Mucosa of descending colon (tissue), 3 donors: ENCODE measurements around the gene IFFO2. TPM values are rescaled to one million over a fixed set of nuclear protein-coding genes. Genes with fewer than 3 reads are reported as not detected.

ENCODE experiments used
- ATAC-seq: fragments of 200-7000 bp; cut with Tn5 transposase; one replicate; pipeline ENCODE4 v1.9.1; 2020; ENCODE audit warnings: mild to moderate bottlenecking, moderate library complexity
- DNase-seq, 3 donors: peaks; one replicate each; pipeline ENCODE4 v3.0.0-alpha.2; 2020
- H3K36me3 ChIP-seq: fragments of 200-600 bp; one replicate; pipeline ENCODE4 v1.8.0; 2021; ENCODE audit warnings: low read depth, mild to moderate bottlenecking
- H3K4me1 ChIP-seq: fragments of 200-600 bp; one replicate; pipeline ENCODE4 v1.8.0; 2021; ENCODE audit warnings: low read depth, mild to moderate bottlenecking
- H3K4me3 ChIP-seq: fragments of 200-600 bp; one replicate; pipeline ENCODE4 v1.8.0; 2021; ENCODE audit warnings: mild to moderate bottlenecking
- H3K9me3 ChIP-seq: fragments of 200-600 bp; one replicate; pipeline ENCODE4 v1.8.0; 2021; ENCODE audit warnings: mild to moderate bottlenecking
- intact Hi-C, 2 donors: fragments of 100-400 bp; cut with DNase I in 1 of 2; cut with micrococcal nuclease in 1 of 2; formaldehyde crosslinking; loops; one replicate each; pipeline versions ENCODE4 v1.11.0 to v1.11.1; 2022; cut with DNase I, micrococcal nuclease
- total RNA-seq, 3 donors: library from RNA; stranded (reverse); fragmentation: NEBNext Ultra II Directional in 2 of 3; extraction: Animal tissue kit (Norgen Biotek cat#: 25700) in 2 of 3; gene quantifications; one replicate each; pipeline versions ENCODE4 v1.2.1 to v1.2.4, GENCODE V29; 2021 to 2023
- TF ChIP-seq, protein P1 (sequence below): fragments of 200-600 bp; IDR thresholded peaks from one replicate; pipeline ENCODE4 v1.8.0; 2022; ENCODE audit warnings: antibody characterized with exemption, mild to moderate bottlenecking
- donor health status: DM: no; HTN: no; CAD: no; lungs with moderate emphysema.
- donor health status: DM: no; HTN: no; CAD: no.
- donor health status: DM: no; HTN: yes; CAD: no.

The IFFO2 gene
- total RNA-seq, 3 donors from 2014 or later = 13.1 to 19.0 (median 15.5) TPM

DNA sequence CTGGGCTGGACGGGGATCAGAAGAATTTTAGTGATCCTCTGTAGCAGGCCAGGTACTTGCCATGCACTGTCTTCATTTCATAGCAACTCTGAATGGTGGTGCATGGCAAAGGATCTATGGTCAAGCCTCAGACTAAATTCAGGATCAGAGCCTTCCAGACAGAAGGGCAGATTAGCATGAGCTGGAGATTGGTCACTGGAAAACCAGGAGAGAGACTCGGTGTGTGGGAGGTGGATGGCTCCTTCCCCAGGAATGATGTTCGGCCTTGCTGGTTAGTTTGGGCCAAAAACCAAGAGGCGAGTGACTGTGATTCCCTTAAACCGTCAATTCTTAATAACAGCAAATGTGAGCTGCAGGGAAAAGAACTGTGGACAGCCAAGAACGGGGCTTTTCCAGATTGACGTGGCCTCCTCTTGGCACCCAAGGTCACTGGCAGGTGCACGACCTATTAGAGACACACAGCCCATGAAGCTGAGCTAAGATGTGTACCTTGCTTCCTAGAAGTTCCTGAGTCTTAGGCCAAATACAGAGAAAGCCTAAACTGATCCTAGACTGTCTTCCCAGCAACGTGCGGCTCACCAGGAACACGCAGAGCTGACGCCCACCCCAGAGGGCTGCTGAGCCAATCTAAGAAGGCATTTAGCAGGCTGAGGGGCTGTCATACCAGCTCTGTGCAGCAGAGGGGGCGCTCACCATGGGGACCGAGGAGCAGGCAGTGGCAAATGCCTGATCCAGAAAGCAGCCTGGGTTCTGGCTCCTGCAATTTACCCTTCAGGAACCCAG, 72.6 kb downstream of the IFFO2 start:
- Histone ChIP-seq H3K4me3 (no peak overlapping the region), H3K9me3 (no peaks in the 10 kb centered on the region), H3K4me1 (no peaks in the 10 kb centered on the region), H3K36me3 (no peaks in the 10 kb centered on the region)
- DNase-seq (peak in 2 of 3 donors; percentile 80 to 84), ATAC-seq (peak; percentile 78)
- TF ChIP-seq, protein P1, sequence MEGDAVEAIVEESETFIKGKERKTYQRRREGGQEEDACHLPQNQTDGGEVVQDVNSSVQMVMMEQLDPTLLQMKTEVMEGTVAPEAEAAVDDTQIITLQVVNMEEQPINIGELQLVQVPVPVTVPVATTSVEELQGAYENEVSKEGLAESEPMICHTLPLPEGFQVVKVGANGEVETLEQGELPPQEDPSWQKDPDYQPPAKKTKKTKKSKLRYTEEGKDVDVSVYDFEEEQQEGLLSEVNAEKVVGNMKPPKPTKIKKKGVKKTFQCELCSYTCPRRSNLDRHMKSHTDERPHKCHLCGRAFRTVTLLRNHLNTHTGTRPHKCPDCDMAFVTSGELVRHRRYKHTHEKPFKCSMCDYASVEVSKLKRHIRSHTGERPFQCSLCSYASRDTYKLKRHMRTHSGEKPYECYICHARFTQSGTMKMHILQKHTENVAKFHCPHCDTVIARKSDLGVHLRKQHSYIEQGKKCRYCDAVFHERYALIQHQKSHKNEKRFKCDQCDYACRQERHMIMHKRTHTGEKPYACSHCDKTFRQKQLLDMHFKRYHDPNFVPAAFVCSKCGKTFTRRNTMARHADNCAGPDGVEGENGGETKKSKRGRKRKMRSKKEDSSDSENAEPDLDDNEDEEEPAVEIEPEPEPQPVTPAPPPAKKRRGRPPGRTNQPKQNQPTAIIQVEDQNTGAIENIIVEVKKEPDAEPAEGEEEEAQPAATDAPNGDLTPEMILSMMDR = peak; percentile 82
- intact Hi-C loops = no loop called here

DNA sequence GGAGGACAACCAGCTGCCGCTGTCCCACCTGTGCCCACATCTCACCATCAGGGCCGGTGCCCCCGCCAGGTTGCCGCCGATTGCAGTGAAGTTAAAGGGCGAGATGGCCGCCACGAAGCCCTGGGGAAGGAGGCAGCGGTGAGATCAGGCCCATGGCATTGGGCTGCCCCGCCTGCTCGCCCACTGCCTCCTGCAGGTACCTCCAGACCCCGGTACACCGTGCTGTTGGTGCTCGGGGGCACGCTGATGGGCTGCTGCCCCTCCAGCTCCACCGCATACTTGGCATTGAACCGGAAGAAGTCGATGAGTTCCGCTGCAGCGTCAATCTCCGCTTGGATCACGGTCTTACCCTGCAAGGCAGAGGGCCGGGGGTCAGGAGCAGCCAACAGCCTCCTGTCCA, 73.4 kb downstream of the IFFO2 start:
- H3K4me3 ChIP-seq = no peak overlapping the region
- H3K4me1 ChIP-seq = no peaks in the 10 kb centered on the region
- TF ChIP-seq, protein P1 = no peak
- intact Hi-C loops = no loop called here
- no peaks in the 10 kb centered on the region for H3K36me3 ChIP-seq
- no peaks in the 10 kb centered on the region for H3K9me3 ChIP-seq
- DNase-seq (no peak), ATAC-seq (no peak)

DNA sequence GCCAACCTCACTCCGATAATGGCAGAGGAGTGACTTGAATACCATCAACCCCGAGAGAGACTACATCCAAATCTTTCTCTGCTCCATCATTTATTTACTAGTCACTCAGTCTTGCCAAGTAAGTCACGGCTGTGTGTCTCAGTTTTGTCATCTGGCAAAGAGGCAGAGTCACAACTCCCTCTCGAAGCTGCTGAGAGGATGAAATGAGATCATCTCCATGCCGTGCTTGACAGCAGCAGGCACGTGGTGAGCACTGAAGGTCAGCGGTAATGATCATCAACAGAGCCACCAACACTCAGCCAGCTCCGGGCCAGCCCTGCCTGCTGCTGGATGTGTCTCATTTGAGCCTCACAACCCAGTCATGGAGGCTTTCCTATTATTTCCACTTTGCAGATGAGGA, 74.0 kb downstream of the IFFO2 start:
- TF ChIP-seq, protein P1 = no peak
- Histone ChIP-seq H3K36me3 (no peaks in the 10 kb centered on the region), H3K9me3 (no peaks in the 10 kb centered on the region), H3K4me3 (no peak overlapping the region), H3K4me1 (no peaks in the 10 kb centered on the region)
- intact Hi-C loops = no loop called here
- DNase-seq = no peak
- no peak for ATAC-seq

DNA sequence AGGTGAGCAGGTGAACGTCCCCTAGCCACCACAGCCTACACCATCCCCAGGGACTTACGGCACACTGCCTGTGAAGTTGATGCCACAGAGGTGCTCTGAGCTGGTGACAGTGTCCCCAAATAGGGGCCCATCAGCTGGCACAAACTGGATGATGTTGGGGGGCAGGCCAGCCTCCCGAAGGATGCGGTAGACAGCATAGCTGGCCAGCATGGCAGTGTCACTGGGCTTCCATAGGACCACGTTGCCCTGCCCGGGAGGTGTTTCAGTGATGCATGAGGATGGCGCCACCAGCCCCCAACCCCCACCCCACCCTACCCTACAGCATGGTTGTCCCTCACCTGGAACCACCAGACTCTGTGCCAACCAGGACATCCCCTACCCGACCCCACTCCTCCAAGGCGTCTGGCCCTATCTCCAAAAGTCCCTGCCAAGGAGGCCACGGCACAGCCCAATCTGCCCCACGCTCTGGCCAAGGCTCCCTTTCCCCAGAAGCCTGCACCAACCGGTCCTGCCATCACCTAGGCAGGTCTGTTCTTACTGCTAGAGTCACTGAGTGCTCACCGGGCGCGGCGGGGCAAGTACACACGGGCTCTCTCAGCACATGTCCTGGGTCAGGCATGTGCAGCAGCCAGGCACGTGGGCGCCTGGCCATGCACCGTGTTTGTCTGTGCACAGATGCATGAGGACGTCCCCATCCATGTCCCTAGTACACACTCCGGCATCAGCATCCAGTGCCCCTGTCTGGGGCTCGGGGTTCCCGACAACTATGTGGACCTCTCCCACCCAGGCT, 74.6 kb downstream of the IFFO2 start:
- H3K4me3 ChIP-seq = no peak overlapping the region
- no peak for ATAC-seq
- H3K36me3 ChIP-seq = no peaks in the 10 kb centered on the region
- no peaks in the 10 kb centered on the region for H3K4me1 ChIP-seq
- TF ChIP-seq, protein P1 = no peak
- DNase-seq = no peak
- intact Hi-C loops = no loop called here
- H3K9me3 ChIP-seq = no peaks in the 10 kb centered on the region

DNA sequence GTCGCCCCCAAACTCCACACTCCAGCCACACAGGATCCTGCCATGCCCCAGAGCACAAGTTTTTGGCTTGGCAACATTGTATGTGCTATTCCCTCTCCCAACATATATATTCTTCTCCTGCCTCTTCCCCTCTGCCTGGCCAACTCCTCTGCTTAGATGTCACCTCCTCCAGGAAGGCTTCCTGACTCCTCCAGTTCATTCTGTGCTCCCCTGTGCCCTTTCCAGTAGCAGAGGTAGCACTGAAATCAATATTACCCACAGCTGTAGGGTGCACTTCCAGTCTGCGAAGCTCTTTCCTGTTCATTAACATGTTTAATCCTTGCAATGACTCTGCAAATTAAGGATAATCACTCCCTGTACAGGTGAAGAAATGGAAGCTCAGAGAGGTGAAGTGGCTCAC, 75.3 kb downstream of the IFFO2 start:
- no peak for ATAC-seq
- Histone ChIP-seq H3K4me3 (no peak overlapping the region), H3K36me3 (no peaks in the 10 kb centered on the region), H3K9me3 (no peaks in the 10 kb centered on the region), H3K4me1 (no peaks in the 10 kb centered on the region)
- DNase-seq = no peak
- intact Hi-C loops = no loop called here
- TF ChIP-seq, protein P1 = no peak
